Small intestine (tissue), 7 donors: ENCODE results near the gene SLC7A14. TPM values are rescaled to one million over a fixed set of nuclear protein-coding genes. Genes with fewer than 3 reads are reported as not detected.
A peak's percentile ranks its signal among the peaks of the same experiment; 100 is the strongest.

Experiments used
- DNase-seq, 2 donors: peaks; one replicate each; pipeline versions ENCODE4 v3.0.0 to v3.0.0-alpha.2; 2013
- FAIRE-seq: peaks from 2 replicates; lab custom pipeline; 2012; peaks lifted over from hg19 to GRCh38; lab: Jason Lieb, UNC
- H3K27ac ChIP-seq, 3 donors: one replicate each; pipeline ENCODE4 v1.5.1; 2013; ENCODE audit warnings: low read length in 2 of 3, mild to moderate bottlenecking in 2 of 3, control low read depth in 1 of 3, inconsistent platforms in 1 of 3, low read depth in 1 of 3, moderate library complexity in 1 of 3
- H3K27me3 ChIP-seq, 3 donors: one replicate each; pipeline ENCODE4 v1.6.1; 2013; ENCODE audit warnings: low read length in 3 of 3, inconsistent platforms in 1 of 3; ENCODE audit not compliant: control insufficient read depth in 3 of 3, insufficient read depth in 3 of 3
- H3K36me3 ChIP-seq, 3 donors: one replicate each; pipeline ENCODE4 v1.6.1; 2013; ENCODE audit warnings: low read length in 3 of 3, inconsistent platforms in 1 of 3, low read depth in 1 of 3, mild to moderate bottlenecking in 1 of 3, moderate library complexity in 1 of 3; ENCODE audit not compliant: control insufficient read depth in 3 of 3, insufficient read depth in 2 of 3
- H3K4me1 ChIP-seq, 3 donors: one replicate each; pipeline ENCODE4 v1.6.1; 2013; ENCODE audit warnings: low read length in 2 of 3, inconsistent platforms in 1 of 3, low read depth in 1 of 3, mild to moderate bottlenecking in 1 of 3, moderate library complexity in 1 of 3; ENCODE audit not compliant: control insufficient read depth in 3 of 3, insufficient read depth in 2 of 3
- H3K4me3 ChIP-seq, 3 donors: one replicate each; pipeline ENCODE4 v1.5.1; 2013; ENCODE audit warnings: low read length in 3 of 3, control low read depth in 1 of 3, inconsistent platforms in 1 of 3, low read depth in 1 of 3, mild to moderate bottlenecking in 1 of 3, moderate library complexity in 1 of 3
- H3K9me3 ChIP-seq, 2 donors: one replicate each; pipeline ENCODE4 v1.6.1; 2013; ENCODE audit warnings: low read depth in 1 of 2, low read length in 1 of 2; ENCODE audit not compliant: control insufficient read depth in 2 of 2, insufficient read depth in 1 of 2
- WGBS, 3 donors: extraction: QIAGEN DNeasy Blood & Tissue Kit; methylation state at CpG; one replicate each; pipeline ENCODE4 v1.1.7; 2013; 5-methylcytosine and 5-hydroxymethylcytosine counted together
- polyA plus RNA-seq, 4 donors: library from polyadenylated mRNA; stranded (reverse) in 3 of 4; unstranded in 1 of 4; fragments of 200-250 nt in 3 of 4; fragments of 120-200 nt in 1 of 4; gene quantifications; one replicate each; pipeline versions ENCODE4 v1.2.1 to v1.2.3, GENCODE V29; 2013
- donor health status: healthy with polysubstance abuse.
- donor health status: control.
- donor health status: control.
- donor health status: Bipolar disorder and iron deficiency.
- donor health status: healthy.

The SLC7A14 gene
- polyA plus RNA-seq, 4 donors, result 1.0 to 1.6 TPM; not detected in 2

DNA sequence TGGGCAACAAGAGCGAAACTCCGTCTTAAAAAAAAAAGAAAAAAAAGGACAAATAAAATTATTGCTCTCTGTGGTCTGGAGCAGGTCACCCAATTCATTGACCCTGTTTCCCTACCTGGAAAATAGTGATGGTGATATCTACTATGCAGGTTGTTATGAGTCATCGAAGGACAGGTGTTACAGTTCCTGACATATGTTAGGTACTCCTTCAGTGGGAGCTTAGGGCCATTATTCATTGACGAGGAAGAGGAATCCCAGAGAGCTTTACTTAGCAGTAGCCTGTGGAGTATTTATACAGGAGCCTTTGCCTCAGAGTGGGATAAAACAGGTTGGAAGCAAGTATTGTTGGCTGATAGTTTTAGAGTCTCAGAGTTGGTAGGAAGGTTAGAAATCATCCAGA lies 74.5 kb downstream of the SLC7A14 start:
- peak in 1 of 2 donors; percentile 35 for DNase-seq
- Histone ChIP-seq H3K4me3 (no peak overlapping the region), H3K9me3 (no peaks in the 10 kb centered on the region), H3K27me3 (peaks cover 0 to 2% (median 0%) of the 10 kb centered on the region in 3 donors), H3K36me3 (no peaks in the 10 kb centered on the region), H3K4me1 (peaks cover 0 to 7% (median 0%) of the 10 kb centered on the region in 3 donors), H3K27ac (no peak overlapping the region)
- FAIRE-seq, result no peak
- 60 to 71% (median 62%) methylated on average over 4 of the region's 4 CpGs for WGBS, 3 donors

DNA sequence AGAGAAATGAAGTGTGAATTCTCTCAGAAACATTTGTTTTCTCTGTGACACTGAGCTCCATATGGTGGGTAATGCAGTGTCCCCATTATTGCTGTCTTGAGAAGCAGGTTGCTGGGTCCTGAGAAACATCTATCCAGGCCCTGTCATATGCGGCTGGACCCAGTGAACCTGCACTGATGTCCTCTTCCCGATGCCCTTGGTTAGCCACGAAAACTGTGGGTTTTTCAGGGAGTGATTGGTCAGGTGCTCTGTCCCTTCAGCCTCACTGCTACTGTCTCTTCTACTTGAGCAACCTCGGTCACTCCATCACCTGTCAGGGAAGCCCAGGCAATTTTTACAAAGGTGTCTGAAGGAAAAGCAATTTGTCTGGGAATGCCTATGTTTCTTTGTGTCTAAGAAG lies 77.0 kb downstream of the SLC7A14 start:
- Histone ChIP-seq H3K9me3 (no peaks in the 10 kb centered on the region), H3K27ac (no peak overlapping the region), H3K27me3 (peaks cover 0 to 2% (median 0%) of the 10 kb centered on the region in 3 donors), H3K4me3 (no peak overlapping the region), H3K36me3 (no peaks in the 10 kb centered on the region), H3K4me1 (peaks cover 0 to 9% (median 0%) of the 10 kb centered on the region in 3 donors)
- 81 to 97% (median 88%) methylated on average over 4 of the region's 4 CpGs for WGBS, 3 donors
- no peak for DNase-seq
- FAIRE-seq, result no peak

DNA sequence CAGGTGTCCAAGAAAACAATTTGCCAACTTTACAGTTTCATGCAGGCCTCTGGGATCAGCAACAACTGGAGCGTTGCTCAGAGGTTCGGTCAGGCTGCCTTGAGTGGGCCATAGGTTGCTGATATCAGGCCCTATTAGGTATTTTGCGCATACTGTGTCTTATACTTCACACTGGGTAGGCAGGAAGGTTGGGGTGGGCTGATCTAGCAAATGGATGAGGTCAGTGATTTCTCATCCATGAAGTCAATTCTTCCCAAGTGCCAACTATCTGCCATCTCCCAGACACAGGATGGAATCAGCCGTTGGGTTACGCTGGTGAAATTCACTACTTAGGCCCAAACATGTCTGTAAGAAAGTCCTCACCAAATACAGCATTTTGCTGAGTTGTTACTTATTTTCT lies 77.6 kb downstream of the SLC7A14 start:
- peaks cover 0 to 9% (median 0%) of the 10 kb centered on the region in 3 donors for H3K4me1 ChIP-seq
- H3K4me3 ChIP-seq, result no peak overlapping the region
- WGBS, 3 donors, result 95 to 98% (median 96%) methylated on average over 5 of the region's 5 CpGs
- no peak overlapping the region for H3K27ac ChIP-seq
- H3K36me3 ChIP-seq, result no peaks in the 10 kb centered on the region
- DNase-seq, result no peak
- no peak for FAIRE-seq
- H3K27me3 ChIP-seq, result peaks cover 0 to 2% (median 0%) of the 10 kb centered on the region in 3 donors
- no peaks in the 10 kb centered on the region for H3K9me3 ChIP-seq

GRCh38 chr3:170507063-170507462 lies 78.8 kb downstream of the SLC7A14 start:
- FAIRE-seq (no peak), DNase-seq (peak in 1 of 2 donors; percentile 16)
- no peaks in the 10 kb centered on the region for H3K36me3 ChIP-seq
- peak overlapping the region in 1 of 3 donors; percentile 42 for H3K27ac ChIP-seq
- H3K4me3 ChIP-seq, result no peak overlapping the region
- H3K27me3 ChIP-seq, result no peaks in the 10 kb centered on the region
- H3K9me3 ChIP-seq, result no peaks in the 10 kb centered on the region
- peaks cover 0 to 9% (median 0%) of the 10 kb centered on the region in 3 donors for H3K4me1 ChIP-seq
- 81 to 87% (median 85%) methylated on average over 3 of the region's 3 CpGs for whole genome bisulfite sequencing, 3 donors

DNA sequence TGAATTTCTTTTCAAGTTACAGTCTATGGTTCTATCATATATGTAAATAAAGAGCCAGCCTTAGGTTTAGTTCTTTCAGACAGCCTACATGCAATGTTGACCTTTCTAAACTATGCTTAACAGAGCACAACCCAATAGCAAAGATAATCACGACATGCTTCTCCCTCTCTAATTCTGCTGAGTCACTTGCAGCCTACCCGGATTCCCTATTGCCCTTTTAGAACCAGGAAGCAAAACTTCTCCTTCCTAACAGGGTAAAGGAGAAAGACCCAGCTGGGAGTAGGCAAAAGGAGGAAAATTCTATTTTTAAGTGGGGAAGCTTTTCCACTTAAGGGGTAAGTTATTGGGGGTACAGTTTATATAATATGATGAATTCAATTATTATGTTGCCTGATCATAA lies 79.3 kb downstream of the SLC7A14 start:
- DNase-seq, result peak; percentile 51 to 75
- 2 to 8% (median 7%) methylated on average over 2 of the region's 2 CpGs for WGBS, 3 donors

DNA sequence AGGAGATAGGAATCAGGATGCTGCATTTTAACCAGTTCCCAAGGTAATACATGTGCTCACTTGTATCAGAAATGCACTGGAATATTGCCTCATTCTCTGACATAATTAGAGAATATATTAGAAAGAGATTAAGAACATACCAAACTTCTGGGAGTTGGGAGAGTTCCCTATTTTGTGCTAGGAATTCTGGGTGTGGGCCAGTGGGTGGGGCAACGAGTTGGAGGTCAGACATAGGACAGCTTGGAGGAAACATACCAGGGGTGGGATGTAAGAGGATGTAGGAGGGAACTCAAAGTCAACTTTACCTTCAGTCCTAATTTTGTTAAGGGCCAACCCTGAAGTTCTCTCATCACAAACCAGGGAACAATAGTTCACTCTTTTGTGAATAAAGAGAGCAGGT lies 83.6 kb downstream of the SLC7A14 start:
- Histone ChIP-seq H3K9me3 (no peaks in the 10 kb centered on the region), H3K4me3 (no peak overlapping the region), H3K27ac (no peak overlapping the region), H3K27me3 (no peaks in the 10 kb centered on the region), H3K4me1 (peaks cover 0 to 9% (median 0%) of the 10 kb centered on the region in 3 donors), H3K36me3 (no peaks in the 10 kb centered on the region)
- DNase-seq (no peak), FAIRE-seq (no peak)
- WGBS, 3 donors, result 0 to 13% (median 5%) methylated on average over 1 of the region's 1 CpG

More for the DNA sequence above, 79.3 kb downstream of the SLC7A14 start:
- Histone ChIP-seq H3K4me3 (no peak overlapping the region), H3K4me1 (peaks cover 0 to 9% (median 0%) of the 10 kb centered on the region in 3 donors), H3K36me3 (no peaks in the 10 kb centered on the region), H3K27me3 (no peaks in the 10 kb centered on the region), H3K9me3 (no peaks in the 10 kb centered on the region), H3K27ac (peak overlapping the region in 1 of 3 donors; percentile 42)
- FAIRE-seq, result no peak

DNA sequence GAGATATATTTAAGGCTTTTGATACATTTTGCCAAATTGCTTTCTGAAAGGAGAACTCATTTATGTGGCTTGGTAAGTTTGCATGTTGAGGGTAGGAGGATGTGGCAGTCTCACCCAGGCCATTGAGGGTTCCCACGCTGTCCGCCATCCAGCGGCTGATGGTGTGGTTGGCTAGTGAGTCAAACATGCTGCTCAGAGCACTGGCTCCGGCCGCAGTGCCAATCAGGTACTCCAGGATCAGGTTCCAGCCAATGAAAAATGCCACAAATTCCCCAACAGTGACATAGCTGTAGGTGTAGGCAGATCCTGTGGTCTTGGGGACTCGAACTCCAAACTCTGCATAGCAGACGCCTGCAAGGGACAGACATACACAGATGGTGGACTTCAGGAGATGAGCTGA lies 84.9 kb downstream of the SLC7A14 start:
- H3K27ac ChIP-seq, result no peak overlapping the region
- H3K4me1 ChIP-seq, result peaks cover 0 to 3% (median 0%) of the 10 kb centered on the region in 3 donors
- FAIRE-seq (no peak), DNase-seq (no peak)
- H3K4me3 ChIP-seq, result no peak overlapping the region
- 79 to 96% (median 86%) methylated on average over 7 of the region's 7 CpGs for WGBS, 3 donors
- no peaks in the 10 kb centered on the region for H3K36me3 ChIP-seq
- H3K27me3 ChIP-seq, result no peaks in the 10 kb centered on the region
- H3K9me3 ChIP-seq, result no peaks in the 10 kb centered on the region

GRCh38 chr3:170500462-170500861 lies 85.4 kb downstream of the SLC7A14 start:
- Histone ChIP-seq H3K4me1 (peaks cover 0 to 3% (median 0%) of the 10 kb centered on the region in 3 donors), H3K27me3 (no peaks in the 10 kb centered on the region), H3K9me3 (no peaks in the 10 kb centered on the region), H3K4me3 (no peak overlapping the region), H3K36me3 (no peaks in the 10 kb centered on the region), H3K27ac (no peak overlapping the region)
- no peak for DNase-seq
- 81 to 98% (median 93%) methylated on average over 2 of the region's 2 CpGs for WGBS, 3 donors
- no peak for FAIRE-seq
